Epithelial cell of proximal tubule (primary cell): ENCODE measurements around the gene NAA11. TPM values are rescaled to one million over a fixed set of nuclear protein-coding genes. Genes with fewer than 3 reads are reported as not detected.
"Not testable (repeated sequence)": the region's sequence is repeated elsewhere in the genome, so short reads cannot be mapped to it uniquely, and the experiment has no call there.

ENCODE experiments used
- DNase-seq: peaks from one replicate; pipeline ENCODE4 v3.0.0-alpha.2; 2011; ENCODE audit warnings: low read depth
- H3K4me3 ChIP-seq: 2 replicates; pipeline ENCODE4 v1.5.1; 2011; ENCODE audit warnings: low read depth, mild to moderate bottlenecking, low read length
- total RNA-seq: library from RNA; depleted of rRNA; stranded (reverse); fragments of >200 nt; gene quantifications from 2 replicates; pipeline ENCODE4 v1.2.3, GENCODE V29; 2015
- TF ChIP-seq, protein P1 (sequence below): conservative IDR thresholded peaks from 2 replicates; pipeline ENCODE4 v1.5.1; 2012; ENCODE audit warnings: low read depth, mild to moderate bottlenecking, low read length

NAA11 gene
- total RNA-seq, 1 donor from 2014 or later, result not detected

DNA sequence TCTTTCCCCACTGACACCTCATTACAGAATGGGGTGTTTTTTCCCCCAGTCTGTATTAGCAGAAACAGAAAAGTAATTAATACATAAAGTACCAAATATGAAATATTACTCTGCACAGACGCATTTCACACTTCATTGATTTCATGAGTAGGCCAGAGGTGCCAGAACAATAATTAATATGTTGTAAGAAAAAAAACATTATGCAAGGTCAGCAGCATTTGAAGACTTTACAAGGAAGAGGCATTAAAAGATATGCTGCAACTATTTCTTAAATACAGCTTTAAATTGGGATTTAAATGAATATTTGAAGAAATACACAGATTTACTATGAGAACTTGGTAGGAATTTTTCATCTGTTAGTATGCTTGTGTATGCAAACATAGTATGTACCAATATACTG, 37.7 kb downstream of the NAA11 start:
- TF ChIP-seq, protein P1, sequence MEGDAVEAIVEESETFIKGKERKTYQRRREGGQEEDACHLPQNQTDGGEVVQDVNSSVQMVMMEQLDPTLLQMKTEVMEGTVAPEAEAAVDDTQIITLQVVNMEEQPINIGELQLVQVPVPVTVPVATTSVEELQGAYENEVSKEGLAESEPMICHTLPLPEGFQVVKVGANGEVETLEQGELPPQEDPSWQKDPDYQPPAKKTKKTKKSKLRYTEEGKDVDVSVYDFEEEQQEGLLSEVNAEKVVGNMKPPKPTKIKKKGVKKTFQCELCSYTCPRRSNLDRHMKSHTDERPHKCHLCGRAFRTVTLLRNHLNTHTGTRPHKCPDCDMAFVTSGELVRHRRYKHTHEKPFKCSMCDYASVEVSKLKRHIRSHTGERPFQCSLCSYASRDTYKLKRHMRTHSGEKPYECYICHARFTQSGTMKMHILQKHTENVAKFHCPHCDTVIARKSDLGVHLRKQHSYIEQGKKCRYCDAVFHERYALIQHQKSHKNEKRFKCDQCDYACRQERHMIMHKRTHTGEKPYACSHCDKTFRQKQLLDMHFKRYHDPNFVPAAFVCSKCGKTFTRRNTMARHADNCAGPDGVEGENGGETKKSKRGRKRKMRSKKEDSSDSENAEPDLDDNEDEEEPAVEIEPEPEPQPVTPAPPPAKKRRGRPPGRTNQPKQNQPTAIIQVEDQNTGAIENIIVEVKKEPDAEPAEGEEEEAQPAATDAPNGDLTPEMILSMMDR, result no peak
- no peak overlapping the region for H3K4me3 ChIP-seq
- no peak for DNase-seq

DNA sequence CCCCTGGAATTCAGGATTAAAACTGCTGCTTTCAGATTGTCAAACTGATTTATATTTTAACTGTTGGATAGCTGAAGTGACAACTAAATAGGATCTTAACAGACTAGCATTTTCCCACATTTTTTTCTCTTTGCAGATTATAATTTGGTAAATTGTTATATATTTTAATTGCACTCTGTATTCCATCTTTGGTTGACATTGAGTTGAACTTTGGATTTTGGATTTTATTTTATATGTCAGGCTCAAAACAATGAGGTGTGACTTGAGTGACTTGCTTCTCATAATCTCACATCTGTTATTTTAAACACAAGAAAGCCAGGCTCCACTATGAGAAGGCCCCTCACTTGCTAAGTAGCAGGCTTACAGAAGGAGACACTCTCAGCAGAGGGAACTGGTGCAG, 38.1 kb downstream of the NAA11 start:
- TF ChIP-seq, protein P1, result no peak
- no peak for DNase-seq
- H3K4me3 ChIP-seq, result no peak overlapping the region

DNA sequence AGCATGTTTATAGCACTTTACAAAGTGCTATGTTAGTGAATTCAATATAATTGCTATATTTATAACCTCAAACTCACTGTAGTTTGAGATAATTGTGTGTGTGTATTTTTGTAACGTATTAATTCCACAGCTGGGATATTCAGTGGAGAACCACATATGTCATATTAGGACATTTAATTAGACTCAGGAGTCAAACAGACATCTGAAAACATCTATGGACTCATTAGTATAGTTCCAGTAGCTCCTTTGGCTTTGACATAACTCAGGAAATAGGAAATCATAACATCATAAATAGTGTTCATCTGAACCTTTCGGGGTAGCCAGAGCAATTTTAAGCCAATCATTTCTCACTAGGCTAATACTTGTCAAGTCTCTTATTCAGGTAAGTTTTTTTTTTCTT, 38.8 kb downstream of the NAA11 start:
- DNase-seq, result no peak
- H3K4me3 ChIP-seq, result no peak overlapping the region
- TF ChIP-seq, protein P1, result no peak

DNA sequence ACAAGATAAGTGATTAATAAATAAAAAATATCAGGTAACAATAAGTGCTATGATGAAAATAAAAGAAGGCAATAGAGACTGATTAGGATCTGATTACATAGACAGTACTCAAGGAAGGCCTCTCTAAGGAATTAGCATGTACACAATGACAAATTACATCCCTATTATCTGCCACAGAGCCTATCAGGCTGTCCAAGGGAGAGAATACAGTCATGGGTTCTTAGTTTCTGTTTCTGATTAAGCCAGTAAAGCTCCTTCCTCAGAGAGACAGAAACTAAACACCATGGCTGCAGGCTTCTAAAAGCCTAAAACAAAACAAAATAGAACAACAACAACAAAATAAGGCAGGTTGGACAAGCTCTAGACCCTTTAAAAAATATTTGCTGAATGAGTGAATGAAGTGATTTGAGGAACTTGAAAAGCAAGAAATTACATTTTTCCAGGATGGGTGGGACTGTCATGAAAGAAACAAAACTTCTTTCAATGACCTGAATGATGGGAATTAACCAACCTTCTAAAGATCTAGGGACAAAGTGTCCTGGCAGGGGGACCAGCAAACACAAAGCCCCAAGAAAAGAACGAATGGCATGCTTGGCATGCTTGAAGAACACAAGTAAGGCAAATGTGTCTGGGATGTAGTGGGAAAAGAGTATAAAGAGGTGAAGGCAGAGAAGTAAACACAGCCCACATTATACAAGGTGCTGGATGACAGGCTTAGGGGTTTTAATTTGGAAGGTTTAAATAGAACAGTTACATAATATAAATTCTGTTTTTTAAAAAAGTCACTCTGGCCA, 44.1 kb downstream of the NAA11 start:
- no peak overlapping the region for H3K4me3 ChIP-seq
- no peak for DNase-seq
- TF ChIP-seq, protein P1, result no peak

DNA sequence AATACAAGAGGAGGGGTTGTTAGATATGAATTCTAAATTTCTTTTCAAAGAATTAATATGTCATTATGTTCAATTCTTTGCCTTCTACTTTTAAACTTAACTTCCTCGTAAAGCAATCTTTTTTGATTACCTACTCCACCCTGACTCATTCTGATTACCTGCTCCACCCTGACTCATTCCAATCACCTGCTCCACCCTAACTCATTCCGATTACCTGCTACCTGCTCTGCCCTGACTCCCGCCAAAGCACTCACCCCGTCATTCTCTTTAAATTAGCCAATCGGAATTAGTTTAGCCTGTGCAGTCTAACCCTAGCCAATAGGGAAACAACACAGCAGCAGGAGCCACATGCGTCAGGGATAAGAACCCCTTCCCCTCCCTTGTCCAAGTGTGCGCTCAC, 48.4 kb downstream of the NAA11 start:
- DNase-seq, H3K4me3 ChIP-seq: not testable (repeated sequence)

DNA sequence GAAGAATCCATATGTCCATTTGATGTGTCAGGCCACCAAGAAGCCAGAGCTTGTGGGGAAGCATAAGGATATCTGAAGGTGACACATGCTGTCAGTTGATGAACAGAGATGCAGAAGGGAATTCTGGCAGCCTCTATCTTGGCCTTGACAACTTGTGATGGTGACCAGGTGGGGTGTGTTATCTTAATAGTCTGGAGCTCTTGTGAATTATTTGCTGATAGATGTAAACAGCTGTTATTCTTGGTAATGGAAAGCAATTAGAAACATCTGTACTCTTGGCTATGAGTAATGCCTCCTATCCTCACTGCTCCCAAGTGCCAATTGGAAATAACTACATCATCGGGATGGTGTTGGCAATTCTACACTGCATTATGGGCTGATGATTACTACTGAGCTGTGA, 51.9 kb downstream of the NAA11 start:
- DNase-seq, result no peak
- TF ChIP-seq, protein P1, result no peak
- H3K4me3 ChIP-seq, result no peak overlapping the region

DNA sequence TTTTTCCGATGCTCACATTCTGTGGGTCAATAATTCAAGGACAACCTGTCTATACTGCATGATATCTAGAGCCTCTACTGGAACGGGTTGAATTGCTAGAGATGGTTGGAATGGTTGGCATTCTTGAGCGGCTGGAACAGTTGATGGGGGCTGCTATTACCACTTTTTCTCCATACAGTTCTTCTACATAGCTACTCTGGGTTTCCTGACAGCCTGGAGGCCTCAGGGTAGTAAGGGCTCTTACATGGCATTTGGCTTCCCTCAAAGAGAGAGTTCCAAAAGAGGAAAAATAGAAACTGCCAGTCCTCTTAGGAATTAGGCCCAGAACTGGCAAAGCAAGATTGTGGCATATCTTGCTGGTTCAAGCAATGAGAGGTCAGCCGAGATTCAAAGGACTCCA, 53.1 kb downstream of the NAA11 start:
- TF ChIP-seq, protein P1, result no peak
- no peak overlapping the region for H3K4me3 ChIP-seq
- no peak for DNase-seq
